Loucy (cell line): Measurements from ENCODE around the gene LGR5.
A peak's percentile ranks its signal among the peaks of the same experiment; 100 is the strongest.

ENCODE experiments used
- H2AFZ ChIP-seq: fragments of 200-600 bp; sonication (generic); 2 replicates; pipeline ENCODE4 v1.6.0; 2016; ENCODE audit warnings: antibody characterized with exemption, mild to moderate bottlenecking, low read length, moderate library complexity
- H3F3A ChIP-seq: fragments of 200-600 bp; 2 replicates; pipeline ENCODE4 v1.6.0; 2016; ENCODE audit warnings: antibody characterized with exemption, low read depth, mild to moderate bottlenecking
- H3K27me3 ChIP-seq: fragments of 200-600 bp; sonication (generic); 2 replicates; pipeline ENCODE4 v1.6.1; 2014; ENCODE audit warnings: low read length, mild to moderate bottlenecking; ENCODE audit not compliant: insufficient read depth, poor library complexity, severe bottlenecking
- H3K36me3 ChIP-seq: fragments of 200-600 bp; sonication (generic); 2 replicates; pipeline ENCODE4 v1.6.1; 2016; ENCODE audit warnings: low read length; ENCODE audit not compliant: insufficient read depth
- H3K4me1 ChIP-seq: fragments of 200-600 bp; sonication (generic); 2 replicates; pipeline ENCODE4 v1.5.1; 2014; ENCODE audit warnings: low read length, mild to moderate bottlenecking; ENCODE audit not compliant: insufficient read depth, poor library complexity, severe bottlenecking
- H3K4me2 ChIP-seq: fragments of 200-600 bp; sonication (generic); 2 replicates; pipeline ENCODE4 v1.6.0; 2014; ENCODE audit warnings: antibody characterized with exemption, low read length, low read depth, mild to moderate bottlenecking; ENCODE audit not compliant: poor library complexity, severe bottlenecking
- H3K4me3 ChIP-seq: fragments of 200-600 bp; sonication (generic); 2 replicates; pipeline ENCODE4 v1.5.1; 2014; ENCODE audit warnings: low read length, mild to moderate bottlenecking, mixed read lengths; ENCODE audit not compliant: poor library complexity, severe bottlenecking
- H3K79me2 ChIP-seq: fragments of 200-600 bp; sonication (generic); 2 replicates; pipeline ENCODE4 v1.6.1; 2014; ENCODE audit warnings: low read length; ENCODE audit not compliant: insufficient read depth
- H3K9ac ChIP-seq: fragments of 200-600 bp; sonication (generic); 2 replicates; pipeline ENCODE4 v1.6.0; 2014; ENCODE audit warnings: mild to moderate bottlenecking, low read depth, low read length, moderate library complexity; ENCODE audit not compliant: poor library complexity, severe bottlenecking
- H3K9me2 ChIP-seq: fragments of 200-600 bp; sonication (generic); replicated peaks from 2 replicates; pipeline ENCODE4 v1.6.1; 2016; ENCODE audit warnings: low read depth, low read length, mixed read lengths
- H3K9me3 ChIP-seq: fragments of 200-600 bp; sonication (generic); 2 replicates; pipeline ENCODE4 v1.6.1; 2014; ENCODE audit warnings: mild to moderate bottlenecking, antibody characterized with exemption, low read length, low read depth; ENCODE audit not compliant: insufficient read depth
- H4K20me1 ChIP-seq: fragments of 200-600 bp; sonication (generic); 2 replicates; pipeline ENCODE4 v1.6.0; 2014; ENCODE audit warnings: antibody characterized with exemption, low read length, mild to moderate bottlenecking; ENCODE audit not compliant: insufficient read depth, poor library complexity, severe bottlenecking
- CTCF ChIP-seq: fragments of 200-600 bp; sonication (generic); conservative IDR thresholded peaks from 2 replicates; pipeline ENCODE4 v1.5.1; 2014; ENCODE audit warnings: mild to moderate bottlenecking, antibody characterized with exemption, low read length
- EZH2phosphoT487 ChIP-seq: fragments of 200-600 bp; IDR thresholded peaks from 2 replicates; pipeline ENCODE4 v1.6.1; 2018; ENCODE audit warnings: antibody characterized with exemption, mild to moderate bottlenecking, moderate library complexity, borderline replicate concordance

The LGR5 gene

DNA sequence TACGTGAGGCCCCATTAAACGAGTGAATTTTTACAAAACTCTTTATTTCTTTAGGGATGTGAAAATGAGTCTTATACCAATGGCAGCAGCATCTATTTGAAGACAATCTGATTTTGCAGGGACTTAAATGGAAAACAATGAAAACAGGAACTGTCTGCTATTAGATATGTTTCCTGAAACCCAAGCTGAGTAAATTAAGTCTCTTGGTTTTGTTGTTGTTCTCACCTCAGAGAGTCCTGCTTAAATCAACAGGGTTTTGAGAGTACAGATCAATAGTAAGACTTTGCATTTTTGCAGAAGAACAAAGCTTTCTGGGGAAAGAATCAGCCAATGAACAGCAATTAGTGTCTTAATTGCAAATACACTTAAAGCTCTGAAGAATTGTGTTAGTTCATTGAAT is 39.1 kb upstream of the LGR5 start:
- no peaks in the 10 kb centered on the region for H3K4me1 ChIP-seq
- no peak overlapping the region for H3K9ac ChIP-seq
- no peaks in the 10 kb centered on the region for H4K20me1 ChIP-seq
- H3K9me3 ChIP-seq, result no peaks in the 10 kb centered on the region
- H3F3A ChIP-seq, result no peaks in the 10 kb centered on the region
- H2AFZ ChIP-seq, result 0 out of 2 replicates have a peak overlapping the region, but pooled peaks have one; percentile 17
- TF ChIP-seq CTCF (no peak), EZH2phosphoT487 (no peak)
- H3K36me3 ChIP-seq, result no peaks in the 10 kb centered on the region
- no peaks in the 10 kb centered on the region for H3K79me2 ChIP-seq
- H3K9me2 ChIP-seq, result no peaks in the 10 kb centered on the region
- no peak overlapping the region for H3K4me2 ChIP-seq
- no peak overlapping the region for H3K4me3 ChIP-seq
- H3K27me3 ChIP-seq, result no peaks in the 10 kb centered on the region

DNA sequence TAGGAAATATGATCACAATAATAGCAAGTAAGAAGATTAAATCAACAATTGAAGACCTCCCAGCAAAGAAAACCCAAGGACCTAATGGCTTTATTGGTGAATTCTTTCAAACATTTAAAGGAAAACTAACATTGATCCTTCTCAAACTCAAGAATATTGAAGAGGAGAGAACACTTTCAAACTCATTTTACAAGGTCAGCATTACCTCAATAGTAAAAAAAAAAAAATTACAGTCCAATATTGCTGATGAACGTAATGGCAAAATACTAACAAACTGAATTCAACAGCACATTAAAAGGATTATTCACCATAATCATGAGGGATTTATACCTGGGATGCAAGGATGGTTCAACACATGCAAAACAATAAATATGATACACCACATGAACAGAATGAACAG is 33.7 kb upstream of the LGR5 start:
- H3K9me3 ChIP-seq, result 0 out of 2 replicates have a peak, but pooled peaks cover 6% of the 10 kb centered on the region
- no peak overlapping the region for H2AFZ ChIP-seq
- H3K27me3 ChIP-seq, result no peaks in the 10 kb centered on the region
- no peaks in the 10 kb centered on the region for H3K9me2 ChIP-seq
- H3K4me2 ChIP-seq, result no peak overlapping the region
- H3K79me2 ChIP-seq, result no peaks in the 10 kb centered on the region
- no peaks in the 10 kb centered on the region for H3K4me1 ChIP-seq
- H3K4me3 ChIP-seq, result no peak overlapping the region
- TF ChIP-seq CTCF, result no peak
- no peak for TF ChIP-seq EZH2phosphoT487
- no peaks in the 10 kb centered on the region for H4K20me1 ChIP-seq
- no peak overlapping the region for H3K9ac ChIP-seq
- no peaks in the 10 kb centered on the region for H3F3A ChIP-seq
- no peaks in the 10 kb centered on the region for H3K36me3 ChIP-seq

DNA sequence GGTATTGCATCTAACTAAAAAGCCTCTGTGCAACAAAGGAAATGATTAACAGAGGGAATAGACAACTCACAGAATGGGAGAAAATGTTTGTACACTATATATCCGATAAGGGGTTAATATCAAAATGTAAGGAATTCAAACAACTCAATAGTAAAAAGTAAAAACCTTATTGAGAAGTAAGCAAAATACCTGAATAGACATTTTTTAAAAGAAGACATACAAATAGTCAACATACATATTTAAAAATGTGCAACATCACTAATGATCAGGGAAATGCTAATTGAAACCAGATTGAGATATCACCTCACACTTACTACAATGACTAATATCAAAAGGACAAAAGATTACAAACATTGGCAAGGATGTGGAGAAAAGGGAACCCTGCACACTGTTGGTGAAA is 31.9 kb upstream of the LGR5 start:
- Histone ChIP-seq H4K20me1 (no peaks in the 10 kb centered on the region), H3K4me2 (no peak overlapping the region), H3F3A (no peaks in the 10 kb centered on the region), H3K4me3 (no peak overlapping the region), H3K36me3 (no peaks in the 10 kb centered on the region), H3K9ac (no peak overlapping the region), H3K4me1 (no peaks in the 10 kb centered on the region), H3K9me2 (no peaks in the 10 kb centered on the region), H2AFZ (no peak overlapping the region), H3K79me2 (no peaks in the 10 kb centered on the region), H3K9me3 (peaks cover 10% of the 10 kb centered on the region; the same call in 1 of the 2 replicates), H3K27me3 (no peaks in the 10 kb centered on the region)
- TF ChIP-seq CTCF (no peak), EZH2phosphoT487 (no peak)
